Loucy (cell line): ENCODE data around the gene GPC5.

Source experiments
- EZH2phosphoT487 ChIP-seq: fragments of 200-600 bp; IDR thresholded peaks from 2 replicates; pipeline ENCODE4 v1.6.1; 2018; ENCODE audit warnings: antibody characterized with exemption, mild to moderate bottlenecking, moderate library complexity, borderline replicate concordance
- TF ChIP-seq, protein P1 (sequence below): fragments of 200-600 bp; sonication (generic); conservative IDR thresholded peaks from 2 replicates; pipeline ENCODE4 v1.5.1; 2014; ENCODE audit warnings: mild to moderate bottlenecking, antibody characterized with exemption, low read length

DNA sequence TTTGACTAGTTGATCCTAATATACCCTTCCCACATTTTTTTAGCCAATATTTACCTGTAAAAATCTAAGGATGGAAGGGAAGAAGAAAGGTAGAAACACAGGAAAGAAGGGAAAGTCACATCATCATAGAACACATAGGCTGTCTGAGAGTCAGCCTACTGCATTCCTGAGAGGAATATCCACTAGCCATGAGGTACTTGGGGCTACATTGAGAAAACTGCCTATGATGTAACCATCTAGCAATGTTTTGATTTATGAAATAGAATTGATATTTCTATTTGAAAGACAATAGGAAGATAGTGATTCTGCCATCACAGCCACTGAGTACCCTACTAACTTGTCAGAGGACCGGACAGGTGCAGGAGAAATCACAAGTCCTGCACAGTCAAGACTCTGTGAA lies 873.8 kb downstream of the GPC5 start:
- TF ChIP-seq, protein P1, sequence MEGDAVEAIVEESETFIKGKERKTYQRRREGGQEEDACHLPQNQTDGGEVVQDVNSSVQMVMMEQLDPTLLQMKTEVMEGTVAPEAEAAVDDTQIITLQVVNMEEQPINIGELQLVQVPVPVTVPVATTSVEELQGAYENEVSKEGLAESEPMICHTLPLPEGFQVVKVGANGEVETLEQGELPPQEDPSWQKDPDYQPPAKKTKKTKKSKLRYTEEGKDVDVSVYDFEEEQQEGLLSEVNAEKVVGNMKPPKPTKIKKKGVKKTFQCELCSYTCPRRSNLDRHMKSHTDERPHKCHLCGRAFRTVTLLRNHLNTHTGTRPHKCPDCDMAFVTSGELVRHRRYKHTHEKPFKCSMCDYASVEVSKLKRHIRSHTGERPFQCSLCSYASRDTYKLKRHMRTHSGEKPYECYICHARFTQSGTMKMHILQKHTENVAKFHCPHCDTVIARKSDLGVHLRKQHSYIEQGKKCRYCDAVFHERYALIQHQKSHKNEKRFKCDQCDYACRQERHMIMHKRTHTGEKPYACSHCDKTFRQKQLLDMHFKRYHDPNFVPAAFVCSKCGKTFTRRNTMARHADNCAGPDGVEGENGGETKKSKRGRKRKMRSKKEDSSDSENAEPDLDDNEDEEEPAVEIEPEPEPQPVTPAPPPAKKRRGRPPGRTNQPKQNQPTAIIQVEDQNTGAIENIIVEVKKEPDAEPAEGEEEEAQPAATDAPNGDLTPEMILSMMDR: no peak
- no peak for TF ChIP-seq EZH2phosphoT487
